Astrocyte (in vitro differentiated cells and primary cell): ENCODE results near the gene PTX4. TPM values are rescaled to one million over a fixed set of nuclear protein-coding genes. Genes with fewer than 3 reads are reported as not detected.

Source experiments
- DNase-seq: peaks from one replicate; pipeline ENCODE4 v3.0.0-alpha.2; 2010; ENCODE audit warnings: low read depth
- FAIRE-seq: peaks from 2 replicates; lab custom pipeline; 2011; peaks lifted over from hg19 to GRCh38; lab: Jason Lieb, UNC
- H2AFZ ChIP-seq: 2 replicates; pipeline ENCODE4 v1.6.0; 2012; ENCODE audit warnings: low read depth, low read length, inconsistent platforms
- H3K27ac ChIP-seq: 2 replicates; pipeline ENCODE4 v1.5.1; 2011; ENCODE audit warnings: low read depth, low read length, inconsistent platforms
- H3K27me3 ChIP-seq: 2 replicates; pipeline ENCODE4 v1.6.0; 2011; ENCODE audit warnings: low read length, inconsistent platforms; ENCODE audit not compliant: insufficient read depth
- H3K36me3 ChIP-seq: 2 replicates; pipeline ENCODE4 v1.5.1; 2011; ENCODE audit warnings: low read length, inconsistent platforms; ENCODE audit not compliant: insufficient read depth
- H3K4me1 ChIP-seq: 2 replicates; pipeline ENCODE4 v1.5.1; 2011; ENCODE audit warnings: low read length, inconsistent platforms; ENCODE audit not compliant: insufficient read depth
- H3K4me2 ChIP-seq: 2 replicates; pipeline ENCODE4 v1.6.0; 2012; ENCODE audit warnings: low read length, inconsistent platforms
- H3K4me3 ChIP-seq: 2 replicates; pipeline ENCODE4 v1.5.1; 2011; ENCODE audit warnings: low read depth, mild to moderate bottlenecking, low read length, inconsistent platforms; ENCODE audit not compliant: insufficient read depth
- H3K79me2 ChIP-seq: 2 replicates; pipeline ENCODE4 v1.6.0; 2012; ENCODE audit warnings: mild to moderate bottlenecking, low read length, inconsistent platforms; ENCODE audit not compliant: insufficient read depth
- H3K9ac ChIP-seq: 2 replicates; pipeline ENCODE4 v1.6.0; 2012; ENCODE audit warnings: mild to moderate bottlenecking, low read length, inconsistent platforms
- H3K9me3 ChIP-seq: 2 replicates; pipeline ENCODE4 v1.5.1; 2012; ENCODE audit warnings: low read depth, mild to moderate bottlenecking, low read length, inconsistent platforms; ENCODE audit not compliant: insufficient read depth
- H4K20me1 ChIP-seq: 2 replicates; pipeline ENCODE4 v1.6.0; 2012; ENCODE audit warnings: low read length, inconsistent platforms; ENCODE audit not compliant: insufficient read depth
- H3K27ac Mint-ChIP-seq: one replicate; pipeline ENCODE4 v1.8.0; 2021; ENCODE audit warnings: mild to moderate bottlenecking, mixed read lengths; ENCODE audit not compliant: unreplicated experiment
- H3K27me3 Mint-ChIP-seq: one replicate; pipeline ENCODE4 v1.8.0; 2021; ENCODE audit warnings: low read depth, mixed read lengths; ENCODE audit not compliant: unreplicated experiment
- H3K36me3 Mint-ChIP-seq: one replicate; pipeline ENCODE4 v1.8.0; 2021; ENCODE audit warnings: low read depth, mixed read lengths; ENCODE audit not compliant: unreplicated experiment
- H3K4me1 Mint-ChIP-seq: one replicate; pipeline ENCODE4 v1.8.0; 2021; ENCODE audit warnings: low read depth, mixed read lengths; ENCODE audit not compliant: unreplicated experiment
- H3K4me3 Mint-ChIP-seq: one replicate; pipeline ENCODE4 v1.8.0; 2021; ENCODE audit warnings: mild to moderate bottlenecking, moderate library complexity, mixed read lengths; ENCODE audit not compliant: unreplicated experiment
- H3K9me3 Mint-ChIP-seq: one replicate; pipeline ENCODE4 v1.8.0; 2021; ENCODE audit warnings: mild to moderate bottlenecking, mixed read lengths; ENCODE audit not compliant: unreplicated experiment
- CTCF ChIP-seq: IDR thresholded peaks from 2 replicates; pipeline ENCODE4 v1.5.1; 2011; ENCODE audit warnings: low read depth, mild to moderate bottlenecking, inconsistent platforms, low read length, moderate library complexity; ENCODE audit not compliant: insufficient read depth
- EZH2 ChIP-seq: IDR thresholded peaks from 2 replicates; pipeline ENCODE4 v1.6.1; 2012; ENCODE audit warnings: mild to moderate bottlenecking, low read length, inconsistent platforms; ENCODE audit not compliant: insufficient read depth
- total RNA-seq: library from RNA; stranded (reverse); gene quantifications from 2 replicates; pipeline ENCODE4 v1.2.1, GENCODE V29; 2021

The PTX4 gene
- total RNA-seq, 1 donor from 2014 or later: not detected

GRCh38 chr16:1495889-1496262 lies 7.1 kb upstream of the PTX4 start:
- Mint-ChIP-seq H3K27ac (no peak overlapping the region), H3K4me3 (no peak overlapping the region), H3K9me3 (no peaks in the 10 kb centered on the region), H3K27me3 (peaks cover 2% of the 10 kb centered on the region), H3K36me3 (peaks cover 5% of the 10 kb centered on the region), H3K4me1 (peaks cover 6% of the 10 kb centered on the region)
- Histone ChIP-seq H3K4me2 (no peak overlapping the region), H3K4me1 (peaks cover 15% of the 10 kb centered on the region), H3K79me2 (peaks cover 29% of the 10 kb centered on the region), H2AFZ (no peak overlapping the region), H4K20me1 (peaks cover 13% of the 10 kb centered on the region), H3K9ac (no peak overlapping the region), H3K27ac (no peak overlapping the region), H3K4me3 (no peak overlapping the region), H3K36me3 (peaks cover 2% of the 10 kb centered on the region), H3K9me3 (no peaks in the 10 kb centered on the region), H3K27me3 (no peaks in the 10 kb centered on the region)
- no peak for DNase-seq
- FAIRE-seq: no peak
- TF ChIP-seq CTCF: no peak
- no peak for TF ChIP-seq EZH2

- peaks cover 29% of the 10 kb centered on the region for H3K79me2 ChIP-seq
- no peak for DNase-seq
These were observed 6.6 kb upstream of the PTX4 start for GRCh38 chr16:1495211-1495888.

More at GRCh38 chr16:1495211-1495888, 6.6 kb upstream of the PTX4 start:
- H3K4me3 Mint-ChIP-seq: no peak overlapping the region
- no peak for TF ChIP-seq EZH2
- TF ChIP-seq CTCF: no peak
- peaks cover 13% of the 10 kb centered on the region for H4K20me1 ChIP-seq
- peaks cover 15% of the 10 kb centered on the region for H3K4me1 ChIP-seq
- peaks cover 5% of the 10 kb centered on the region for H3K36me3 Mint-ChIP-seq
- peaks cover 6% of the 10 kb centered on the region for H3K4me1 Mint-ChIP-seq
- peaks cover 5% of the 10 kb centered on the region for H3K27me3 Mint-ChIP-seq
- H3K27ac Mint-ChIP-seq: no peak overlapping the region
- no peak overlapping the region for H3K4me3 ChIP-seq
- H3K4me2 ChIP-seq: no peak overlapping the region
- H3K9ac ChIP-seq: no peak overlapping the region
- H2AFZ ChIP-seq: no peak overlapping the region
- no peaks in the 10 kb centered on the region for H3K9me3 ChIP-seq
- peaks cover 2% of the 10 kb centered on the region for H3K36me3 ChIP-seq
- H3K9me3 Mint-ChIP-seq: no peaks in the 10 kb centered on the region
- H3K27ac ChIP-seq: no peak overlapping the region
- no peak for FAIRE-seq
- no peaks in the 10 kb centered on the region for H3K27me3 ChIP-seq
